GM12801 (cell line): ENCODE data around the gene AFF1.

ENCODE experiments used
- CTCF ChIP-seq: IDR thresholded peaks from one replicate; pipeline ENCODE4 v1.5.1; 2011; ENCODE audit warnings: control low read depth; ENCODE audit not compliant: insufficient read length; ENCODE audit errors: extremely low read depth

AFF1 gene

GRCh38 chr4:87047281-87047798, 112.5 kb downstream of the AFF1 start:
- TF ChIP-seq CTCF, result no peak

- no peak for TF ChIP-seq CTCF
Observed at GRCh38 chr4:87049508-87049907, 114.7 kb downstream of the AFF1 start.

GRCh38 chr4:87050596-87050995, 115.8 kb downstream of the AFF1 start:
- TF ChIP-seq CTCF, result no peak

- TF ChIP-seq CTCF, result no peak
Observed at GRCh38 chr4:87051121-87051713, 116.4 kb downstream of the AFF1 start.

GRCh38 chr4:87052615-87053014, 117.8 kb downstream of the AFF1 start:
- TF ChIP-seq CTCF, result no peak

- TF ChIP-seq CTCF, result no peak
Observed at GRCh38 chr4:87053176-87053658, 118.4 kb downstream of the AFF1 start.

- TF ChIP-seq CTCF, result no peak
Observed at GRCh38 chr4:87053802-87054767, 119.3 kb downstream of the AFF1 start.
